Liver (tissue), 9 donors: ENCODE data around the gene EML1. TPM values are rescaled to one million over a fixed set of nuclear protein-coding genes. Genes with fewer than 3 reads are reported as not detected.

ENCODE experiments used
- DNase-seq: peaks from one replicate; pipeline ENCODE4 v3.0.0-alpha.2; 2017; ENCODE audit warnings: low spot score
- H3K27ac ChIP-seq, 2 donors: one replicate each; pipeline ENCODE4 v1.7.0; 2013; ENCODE audit warnings: inconsistent platforms in 2 of 2, low read length in 2 of 2, control low read depth in 1 of 2, low read depth in 1 of 2, mild to moderate bottlenecking in 1 of 2
- H3K27me3 ChIP-seq, 4 donors: one replicate each; pipeline versions ENCODE4 v1.6.1 to v1.7.0; 2013; ENCODE audit warnings: low read length in 3 of 4, inconsistent platforms in 1 of 4, mild to moderate bottlenecking in 1 of 4, moderate library complexity in 1 of 4; ENCODE audit not compliant: control insufficient read depth in 4 of 4, insufficient read depth in 4 of 4
- H3K36me3 ChIP-seq, 4 donors: one replicate each; pipeline versions ENCODE4 v1.6.1 to v1.7.0; 2013; ENCODE audit warnings: low read length in 3 of 4, mild to moderate bottlenecking in 3 of 4, low read depth in 1 of 4, moderate library complexity in 1 of 4; ENCODE audit not compliant: control insufficient read depth in 4 of 4, insufficient read depth in 3 of 4
- H3K4me1 ChIP-seq, 4 donors: one replicate each; pipeline versions ENCODE4 v1.6.1 to v1.7.0; 2013; ENCODE audit warnings: low read length in 3 of 4, mild to moderate bottlenecking in 3 of 4, moderate library complexity in 1 of 4; ENCODE audit not compliant: control insufficient read depth in 4 of 4, insufficient read depth in 4 of 4
- H3K4me3 ChIP-seq, 3 donors: one replicate each; pipeline versions ENCODE4 v1.6.1 to v1.7.0; 2013; ENCODE audit warnings: low read length in 3 of 3, control low read depth in 1 of 3, low read depth in 1 of 3, mild to moderate bottlenecking in 1 of 3
- H3K9ac ChIP-seq, 2 donors: one replicate each; pipeline ENCODE4 v1.7.0; 2013; ENCODE audit warnings: low read length in 2 of 2, mild to moderate bottlenecking in 2 of 2, moderate library complexity in 2 of 2, control low read depth in 1 of 2, low read depth in 1 of 2
- H3K9me3 ChIP-seq, 4 donors: one replicate each; pipeline versions ENCODE4 v1.6.1 to v1.7.0; 2013; ENCODE audit warnings: low read length in 3 of 4; ENCODE audit not compliant: control insufficient read depth in 4 of 4
- ATF3 ChIP-seq: IDR thresholded peaks from 2 replicates; pipeline ENCODE4 v1.6.1; 2016; ENCODE audit warnings: antibody characterized with exemption
- EGR1 ChIP-seq, 2 donors: IDR thresholded peaks; 2 replicates each; pipeline ENCODE4 v1.6.1; 2016 to 2018; ENCODE audit warnings: antibody characterized with exemption in 2 of 2, low read depth in 2 of 2
- FOXA1 ChIP-seq: IDR thresholded peaks from 2 replicates; pipeline ENCODE4 v1.6.1; 2016; ENCODE audit warnings: antibody characterized with exemption
- FOXA2 ChIP-seq: IDR thresholded peaks from 2 replicates; pipeline ENCODE4 v1.6.1; 2016; ENCODE audit warnings: antibody characterized with exemption
- GABPA ChIP-seq, 2 donors: IDR thresholded peaks in 1 of 2; conservative IDR thresholded peaks in 1 of 2; 2 replicates each; pipeline ENCODE4 v1.6.1; 2016; ENCODE audit warnings: antibody characterized with exemption in 2 of 2, mild to moderate bottlenecking in 1 of 2, moderate library complexity in 1 of 2
- HNF4A ChIP-seq, 2 donors: conservative IDR thresholded peaks; 2 replicates each; pipeline ENCODE4 v1.6.1; 2016; ENCODE audit warnings: antibody characterized with exemption in 2 of 2, mild to moderate bottlenecking in 2 of 2
- HNF4G ChIP-seq: IDR thresholded peaks from 2 replicates; pipeline ENCODE4 v1.6.1; 2016; ENCODE audit warnings: antibody characterized with exemption
- MAX ChIP-seq: IDR thresholded peaks from 2 replicates; pipeline ENCODE4 v1.6.1; 2016; ENCODE audit warnings: antibody characterized with exemption
- NR2F2 ChIP-seq: IDR thresholded peaks from 2 replicates; pipeline ENCODE4 v1.6.1; 2016; ENCODE audit warnings: antibody characterized with exemption
- RAD21 ChIP-seq, 2 donors: IDR thresholded peaks; 2 replicates each; pipeline ENCODE4 v1.6.1; 2016; ENCODE audit warnings: antibody characterized with exemption in 2 of 2, mild to moderate bottlenecking in 2 of 2
- REST ChIP-seq: IDR thresholded peaks from 2 replicates; pipeline ENCODE4 v1.6.1; 2016; ENCODE audit warnings: antibody characterized with exemption, mild to moderate bottlenecking
- RXRA ChIP-seq, 2 donors: IDR thresholded peaks; 2 replicates each; pipeline ENCODE4 v1.6.1; 2017 to 2018; ENCODE audit warnings: antibody characterized with exemption in 2 of 2, mild to moderate bottlenecking in 1 of 2
- SP1 ChIP-seq: IDR thresholded peaks from 2 replicates; pipeline ENCODE4 v1.6.1; 2018; ENCODE audit warnings: antibody characterized with exemption, mild to moderate bottlenecking
- TAF1 ChIP-seq: conservative IDR thresholded peaks from 2 replicates; pipeline ENCODE4 v1.6.1; 2016; ENCODE audit warnings: antibody characterized with exemption, mild to moderate bottlenecking
- YY1 ChIP-seq: IDR thresholded peaks from 2 replicates; pipeline ENCODE4 v1.6.1; 2016; ENCODE audit warnings: antibody characterized with exemption, mild to moderate bottlenecking
- ZBTB33 ChIP-seq: IDR thresholded peaks from 2 replicates; pipeline ENCODE4 v1.6.1; 2016; ENCODE audit warnings: antibody characterized with exemption
- WGBS: extraction: QIAGEN DNeasy Blood & Tissue Kit; methylation state at CpG from one replicate; pipeline ENCODE4 v1.1.7; 2013; 5-methylcytosine and 5-hydroxymethylcytosine counted together
- polyA plus RNA-seq, 2 donors: library from polyadenylated mRNA; stranded (reverse) in 1 of 2; unstranded in 1 of 2; fragments of 200-250 nt in 1 of 2; fragments of >200 nt in 1 of 2; fragmentation: Nextera tagmentation in 1 of 2; extraction: Ambion mirVana in 1 of 2; gene quantifications; one replicate each; pipeline versions ENCODE4 v1.2.1 to v1.2.3, GENCODE V29; 2013 to 2015
- total RNA-seq, 2 donors: library from RNA; depleted of rRNA; stranded (reverse); fragments of >200 nt; gene quantifications; one replicate each; pipeline ENCODE4 v1.2.3, GENCODE V29; 2014
- donor health status: healthy.
- donor health status: healthy.
- donor health status: healthy.
- donor health status: healthy.
- donor health status: healthy.

EML1 gene
- total and polyA plus RNA-seq, 4 donors = 2.7 to 14.6 (median 4.6) TPM

- peaks cover 8 to 23% (median 17%) of the 10 kb centered on the region in 4 donors for H3K4me1 ChIP-seq
- DNase-seq = no peak
- TF ChIP-seq NR2F2 = no peak
- TF ChIP-seq HNF4A (conservative IDR thresholded peaks at IDR 0.05) = peak; percentile 25 to 26
- TF ChIP-seq FOXA1 = no peak
- peak; percentile 49 for TF ChIP-seq SP1
- H3K27me3 ChIP-seq = no peaks in the 10 kb centered on the region
- H3K4me3 ChIP-seq = no peak overlapping the region
- WGBS = 85% methylated on average over 23 of the region's 23 CpGs
- no peak overlapping the region for H3K27ac ChIP-seq
- no peaks in the 10 kb centered on the region for H3K36me3 ChIP-seq
- no peak overlapping the region for H3K9ac ChIP-seq
- H3K9me3 ChIP-seq = no peaks in the 10 kb centered on the region
Observed at GRCh38 chr14:99966037-99966835, 173.0 kb downstream of the EML1 start.

- DNase-seq = no peak
Observed at GRCh38 chr14:99966912-99967311, 173.7 kb downstream of the EML1 start.

GRCh38 chr14:99968191-99968920 lies 175.1 kb downstream of the EML1 start:
- Histone ChIP-seq H3K27me3 (no peaks in the 10 kb centered on the region), H3K27ac (no peak overlapping the region), H3K36me3 (no peaks in the 10 kb centered on the region), H3K4me3 (no peak overlapping the region), H3K4me1 (peaks cover 8 to 24% (median 18%) of the 10 kb centered on the region in 4 donors), H3K9me3 (no peaks in the 10 kb centered on the region), H3K9ac (no peak overlapping the region)
- WGBS = 93% methylated on average over 11 of the region's 11 CpGs
- DNase-seq = no peak
- TF ChIP-seq FOXA1 = no peak
- TF ChIP-seq RAD21 (IDR thresholded peaks at IDR 0.05) = no peak
- no peak for TF ChIP-seq MAX
- TF ChIP-seq SP1 = no peak
- no peak for TF ChIP-seq HNF4A (conservative IDR thresholded peaks at IDR 0.05)
- no peak for TF ChIP-seq ZBTB33
- no peak for TF ChIP-seq NR2F2
- no peak for TF ChIP-seq REST
- TF ChIP-seq TAF1 = no peak

More at GRCh38 chr14:99966912-99967311, 173.7 kb downstream of the EML1 start:
- no peak for TF ChIP-seq EGR1 (IDR thresholded peaks at IDR 0.05; ENCODE audit: low read depth in 2 of 2)
- no peak for TF ChIP-seq ATF3
- TF ChIP-seq RXRA (IDR thresholded peaks at IDR 0.05) = no peak
- no peak for TF ChIP-seq FOXA2
- TF ChIP-seq ZBTB33 = no peak
- TF ChIP-seq GABPA (IDR thresholded peaks at IDR 0.05 in 1 of 2, conservative IDR thresholded peaks at IDR 0.05 in 1 of 2) = no peak
- no peak for TF ChIP-seq HNF4G
- no peak for TF ChIP-seq TAF1
- no peak for TF ChIP-seq YY1
- no peak for TF ChIP-seq MAX
- H3K27ac ChIP-seq = no peak overlapping the region
- H3K27me3 ChIP-seq = no peaks in the 10 kb centered on the region
- H3K4me1 ChIP-seq = peaks cover 8 to 23% (median 17%) of the 10 kb centered on the region in 4 donors
- no peaks in the 10 kb centered on the region for H3K36me3 ChIP-seq
- WGBS = 82% methylated on average over 12 of the region's 12 CpGs
- H3K9me3 ChIP-seq = no peaks in the 10 kb centered on the region
- no peak overlapping the region for H3K9ac ChIP-seq
- H3K4me3 ChIP-seq = no peak overlapping the region
